COLO668 (cell line): ENCODE data around the gene SSU72.
"Not testable (repeated sequence)": the region's sequence is repeated elsewhere in the genome, so short reads cannot be mapped to it uniquely, and the experiment has no call there.

Source experiments
- DNase-seq: peaks from one replicate; lab custom pipeline; 2025; ENCODE audit not compliant: unreplicated experiment; lab: John Stamatoyannopoulos, UW

The SSU72 gene

GRCh38 chr1:1529321-1529720 is 45.3 kb downstream of the SSU72 start:
- DNase-seq = no peak

DNA sequence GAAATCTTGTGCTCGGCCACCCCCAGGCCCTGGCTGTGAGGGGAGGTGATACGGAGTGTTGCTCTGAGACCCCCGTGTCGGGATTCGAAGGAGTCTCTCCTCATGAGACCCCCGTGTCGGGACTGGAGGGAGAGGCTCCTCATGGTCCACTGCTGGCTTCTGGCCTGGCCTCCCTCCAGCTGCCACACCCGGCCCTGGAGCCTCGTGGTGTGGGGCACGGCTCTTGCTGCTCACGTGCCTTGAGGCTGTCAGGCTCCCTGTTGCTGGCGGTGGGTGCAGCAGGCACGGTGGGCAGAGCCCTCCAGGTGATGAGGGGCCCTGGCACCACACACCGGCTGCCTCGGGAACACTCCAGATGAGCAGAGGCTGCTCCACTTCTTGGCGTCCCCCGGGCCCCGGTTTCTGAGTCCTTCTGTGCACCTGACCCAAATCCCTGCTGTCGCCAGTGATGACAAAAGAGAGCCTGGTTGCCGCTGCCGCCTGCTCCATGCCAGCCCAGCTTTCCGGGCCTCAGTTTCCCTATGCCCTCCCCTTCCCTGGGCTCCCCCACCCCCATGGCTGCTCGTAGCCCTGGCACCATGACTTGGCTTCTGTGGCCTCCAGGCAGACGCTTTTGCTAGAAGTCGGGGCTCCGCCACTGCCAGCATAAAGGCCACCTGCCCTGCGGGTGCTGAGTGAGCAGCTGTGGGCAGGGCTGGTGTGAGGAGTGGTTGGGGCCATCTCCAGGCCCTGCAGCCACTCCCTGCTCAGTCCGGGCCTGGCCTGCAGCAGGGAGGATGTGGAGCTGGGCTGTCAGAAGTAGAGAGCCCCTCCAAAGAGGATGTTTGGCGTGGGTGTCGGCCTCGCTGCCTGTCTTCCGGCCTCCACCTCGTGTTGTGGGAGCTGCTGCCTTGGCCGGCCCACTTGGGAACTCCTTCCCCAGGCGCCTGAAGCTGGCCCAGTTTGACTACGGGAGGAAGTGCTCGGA is 46.1 kb downstream of the SSU72 start:
- no peak for DNase-seq

- no peak for DNase-seq
Measured at GRCh38 chr1:1527092-1527816, 47.4 kb downstream of the SSU72 start.

DNA sequence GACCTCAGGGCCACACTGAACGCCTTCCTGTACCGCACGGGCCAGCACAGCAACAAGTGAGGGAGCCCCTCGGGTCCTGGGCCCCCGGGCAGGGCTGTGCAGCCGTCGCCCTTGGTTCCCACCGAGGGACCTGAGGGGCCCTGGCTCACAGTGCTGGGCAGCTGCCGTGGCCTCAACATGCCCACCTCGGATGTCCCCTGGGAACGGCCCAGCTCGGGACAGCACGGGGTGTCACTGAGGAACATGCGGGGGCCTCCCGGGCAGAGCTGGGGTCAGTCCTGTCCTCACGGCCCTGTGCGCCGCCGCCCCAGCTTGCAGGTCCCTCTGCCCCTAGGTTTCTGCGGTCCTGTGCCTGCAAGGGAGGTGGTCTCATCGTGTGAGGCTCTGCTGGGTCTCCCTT is 48.2 kb downstream of the SSU72 start:
- DNase-seq = not testable (repeated sequence)

DNA sequence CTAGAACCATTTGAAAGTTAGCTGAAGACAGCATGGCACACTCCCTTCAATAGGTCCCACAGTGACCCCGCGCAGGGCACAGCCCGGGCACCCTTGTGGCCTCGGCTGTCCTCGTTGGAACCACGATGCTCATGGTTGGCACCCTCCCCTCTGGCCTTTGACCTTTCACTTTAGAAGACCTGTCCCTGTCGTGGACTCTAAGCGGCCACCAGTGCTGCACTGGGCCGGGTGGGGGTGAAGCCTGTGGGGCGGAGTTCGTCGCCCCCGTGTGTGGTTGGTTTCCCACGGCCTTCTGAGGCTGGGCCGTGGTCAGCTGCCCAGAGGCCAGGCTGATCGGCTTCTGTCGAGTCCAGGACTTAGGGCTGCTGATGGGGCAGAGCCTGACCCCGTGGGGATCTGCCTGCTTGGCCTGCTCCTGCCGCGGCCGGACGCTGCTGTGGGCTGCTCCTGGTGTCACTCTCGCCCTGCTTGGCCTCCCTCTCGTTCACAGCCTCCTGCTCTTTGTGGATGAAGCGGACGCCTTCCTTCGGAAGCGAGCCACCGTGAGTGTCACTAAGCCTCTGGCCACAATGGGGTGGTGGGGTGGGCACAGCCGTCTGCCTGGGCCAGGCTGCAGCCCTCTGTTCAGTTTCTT is 49.8 kb downstream of the SSU72 start:
- DNase-seq = not testable (repeated sequence)

- not testable (repeated sequence) for DNase-seq
Measured at GRCh38 chr1:1523651-1524050, 51.0 kb downstream of the SSU72 start.

DNA sequence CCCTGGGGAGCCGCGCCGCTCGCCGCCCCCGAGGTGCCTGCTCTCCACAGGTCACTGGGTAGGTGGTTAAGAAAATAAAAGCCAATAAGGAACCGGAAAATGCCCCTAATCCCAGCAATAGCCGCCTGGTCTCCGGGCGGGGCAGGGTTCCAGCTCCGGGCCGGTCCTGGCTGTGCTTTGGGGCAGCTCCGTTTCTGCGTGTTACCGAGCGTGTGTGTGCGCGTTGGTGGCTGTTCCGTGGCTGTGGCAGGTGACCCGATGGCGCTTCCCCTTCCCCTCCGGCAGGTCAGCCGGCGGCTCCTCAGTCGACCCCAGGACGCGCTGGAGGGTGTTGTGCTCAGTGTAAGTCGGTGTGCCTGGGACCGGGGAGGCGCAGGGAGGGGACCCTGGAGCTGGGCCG is 51.4 kb downstream of the SSU72 start:
- DNase-seq = not testable (repeated sequence)

- DNase-seq = not testable (repeated sequence)
Measured at GRCh38 chr1:1522536-1522935, 52.1 kb downstream of the SSU72 start.

- no peak for DNase-seq
Measured at GRCh38 chr1:1521331-1521730, 53.3 kb downstream of the SSU72 start.

DNA sequence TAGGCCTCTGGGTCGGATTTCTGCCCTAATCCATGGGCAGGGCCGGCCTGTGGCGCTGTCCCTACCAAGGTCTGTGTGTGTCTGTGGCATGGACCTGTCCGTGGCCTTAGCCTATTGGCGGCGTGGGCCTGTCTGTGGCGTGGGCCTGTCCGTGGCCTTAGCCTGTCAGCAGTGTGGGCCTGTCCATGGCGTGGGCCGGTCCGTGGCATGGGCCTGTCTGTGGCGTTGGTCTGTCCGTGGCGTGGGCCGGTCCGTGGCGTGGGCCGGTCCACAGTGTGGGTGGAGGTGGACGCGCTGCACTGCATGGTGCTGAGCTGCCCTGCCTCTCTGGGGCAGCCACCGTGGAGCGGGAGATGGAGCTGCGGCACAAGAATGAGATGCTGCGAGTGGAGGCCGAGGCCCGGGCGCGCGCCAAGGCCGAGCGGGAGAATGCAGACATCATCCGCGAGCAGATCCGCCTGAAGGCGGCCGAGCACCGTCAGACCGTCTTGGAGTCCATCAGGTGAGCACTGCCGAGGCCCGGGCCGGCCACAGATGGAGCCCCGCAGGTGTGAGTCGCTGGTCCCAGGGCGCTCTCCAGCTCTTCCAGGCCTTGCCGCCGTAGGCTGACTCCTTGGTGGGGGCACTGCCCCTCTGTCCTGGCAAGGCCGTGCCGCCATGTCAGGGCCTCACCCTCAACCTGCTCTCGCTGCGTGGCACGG is 54.7 kb downstream of the SSU72 start:
- DNase-seq = not testable (repeated sequence)

DNA sequence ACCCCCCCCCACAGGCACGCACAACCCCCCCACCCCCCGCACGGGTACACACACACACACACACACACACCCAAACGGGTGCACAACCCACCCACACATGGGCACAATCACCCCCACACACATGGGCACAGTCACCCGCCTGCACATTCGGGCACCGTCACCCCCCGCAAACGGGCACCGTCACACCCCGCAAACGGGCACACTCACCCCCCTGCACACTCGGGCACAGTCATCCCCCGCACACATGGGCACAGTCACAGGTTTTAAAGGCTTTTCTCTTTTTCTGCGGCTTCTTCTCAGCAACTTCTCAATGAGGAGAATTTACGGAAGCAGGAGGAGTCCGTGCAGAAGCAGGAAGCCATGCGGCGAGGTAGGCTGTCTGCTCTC is 56.0 kb downstream of the SSU72 start:
- DNase-seq = not testable (repeated sequence)

DNA sequence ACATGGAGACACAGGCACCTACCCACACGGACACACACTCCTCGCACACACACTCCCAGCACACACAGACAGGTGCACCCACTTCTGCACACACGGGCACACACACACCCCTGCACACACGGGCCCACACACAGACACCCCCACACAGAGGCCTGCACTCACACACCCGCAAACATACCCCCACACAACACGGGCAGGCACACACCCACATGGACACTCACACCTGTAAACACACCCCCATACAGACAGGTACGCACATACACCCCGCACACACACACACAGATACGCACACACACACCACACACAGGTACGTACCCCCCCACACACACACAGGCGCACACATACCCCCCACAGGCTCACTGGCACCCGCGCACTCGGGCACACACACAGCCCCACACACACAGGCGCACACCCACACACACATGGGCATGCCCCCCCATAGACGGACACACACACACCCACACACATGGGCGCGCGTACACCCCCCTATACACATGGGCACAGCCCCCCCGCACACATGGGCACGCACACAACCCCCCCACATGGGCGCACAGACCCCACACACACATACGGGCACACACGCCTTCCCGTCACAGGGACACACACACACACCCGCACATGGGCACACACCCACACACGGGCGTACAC is 56.6 kb downstream of the SSU72 start:
- DNase-seq = no peak

- not testable (repeated sequence) for DNase-seq
Measured at GRCh38 chr1:1516923-1517322, 57.7 kb downstream of the SSU72 start.

DNA sequence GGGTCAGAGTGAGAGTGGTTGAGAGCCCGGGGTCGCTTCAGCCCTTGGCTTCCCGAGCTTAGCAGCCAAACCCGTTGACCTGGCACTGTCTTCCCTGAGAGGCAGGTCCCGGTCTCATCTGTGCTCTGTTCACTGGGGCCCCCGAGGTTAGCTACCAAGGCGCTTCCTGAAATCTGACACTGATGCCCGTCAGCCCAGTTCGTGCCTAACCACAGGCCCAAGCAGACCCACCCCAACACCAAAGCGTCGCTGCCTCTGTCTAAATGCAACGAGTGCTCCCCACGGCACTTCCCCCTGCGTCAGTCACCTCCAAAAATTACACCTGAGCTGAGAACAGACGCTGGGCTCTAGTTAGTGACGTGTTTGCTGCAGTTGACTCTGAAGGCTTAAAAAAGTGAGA is 60.3 kb downstream of the SSU72 start:
- peak; percentile 53 for DNase-seq

DNA sequence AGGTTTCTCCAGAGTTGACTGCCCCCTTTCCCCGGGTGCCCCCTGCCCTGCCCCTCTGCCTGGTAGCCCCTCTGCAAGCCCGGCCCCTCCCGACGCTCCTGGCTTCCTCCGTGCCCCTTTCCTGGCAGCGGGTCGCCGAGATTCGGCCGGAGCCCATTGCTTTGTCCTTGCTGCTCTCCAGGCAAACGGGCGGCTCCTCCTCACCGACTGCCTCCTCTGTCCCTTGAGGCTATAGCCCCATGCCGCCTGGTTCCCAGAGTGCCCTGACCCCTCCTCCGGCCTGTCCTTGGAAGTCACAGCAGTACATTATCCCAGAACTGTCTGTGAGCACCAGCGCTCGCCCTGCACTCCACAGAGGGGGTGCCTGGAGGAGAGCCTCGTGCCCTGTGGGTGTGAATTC is 61.0 kb downstream of the SSU72 start:
- DNase-seq = not testable (repeated sequence)

DNA sequence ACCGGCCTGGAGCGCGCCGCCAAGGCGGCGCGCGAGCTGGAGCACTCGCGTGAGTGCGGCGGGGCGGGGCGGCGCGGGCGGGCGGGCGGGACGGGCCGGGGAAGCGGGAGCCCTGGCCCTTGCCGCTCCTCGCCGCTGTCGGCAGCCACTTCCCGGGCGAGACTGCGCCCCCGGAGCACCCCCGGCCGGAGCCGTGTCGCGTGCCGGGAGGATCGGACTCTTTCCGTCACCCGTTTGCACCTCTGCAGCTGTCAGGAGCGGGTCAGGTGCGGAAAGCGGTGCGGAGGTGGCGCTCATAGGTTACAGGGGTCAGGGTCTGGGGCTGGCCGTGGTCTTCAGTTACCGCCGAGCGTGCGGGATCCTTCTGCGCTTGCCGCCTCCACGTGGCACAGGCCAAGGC is 62.2 kb downstream of the SSU72 start:
- peak; percentile 43 for DNase-seq

DNA sequence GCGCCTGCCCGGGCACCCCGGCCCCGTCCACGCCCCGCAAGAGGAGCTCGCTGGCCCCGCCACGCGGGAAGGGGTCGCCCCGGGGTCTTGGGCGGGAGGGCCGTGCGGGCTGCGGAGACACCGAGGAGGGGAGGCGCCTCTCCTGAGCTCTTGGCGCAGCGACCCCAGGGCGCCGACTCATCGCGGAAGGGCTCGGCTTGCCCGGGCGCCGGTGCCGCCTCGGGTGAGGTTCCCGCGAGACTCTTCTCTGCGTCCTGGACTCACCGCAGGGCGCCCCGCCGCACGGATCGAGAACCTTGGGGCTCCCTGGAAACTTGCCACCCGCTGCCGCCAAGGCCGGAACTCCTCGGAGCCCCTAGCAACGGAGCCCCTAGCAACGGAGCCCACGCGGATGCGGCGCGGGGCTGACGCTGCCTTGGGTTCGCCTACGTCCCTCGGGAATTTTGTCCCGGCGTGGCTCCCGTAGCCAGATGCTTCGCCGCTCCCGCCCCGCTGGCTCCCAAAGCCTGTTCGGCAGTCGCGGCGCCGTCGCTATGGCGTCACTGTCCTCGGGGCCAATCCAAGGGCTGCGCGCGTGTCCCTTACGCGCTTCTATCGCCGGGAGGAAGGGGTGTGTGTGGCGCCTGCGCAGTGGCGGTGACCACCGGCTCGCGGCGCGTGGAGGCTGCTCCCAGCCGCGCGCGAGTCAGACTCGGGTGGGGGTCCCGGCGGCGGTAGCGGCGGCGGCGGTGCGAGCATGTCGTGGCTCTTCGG is 63.0 kb downstream of the SSU72 start, which contains the start of gene ATAD3A:
ATAD3A (plus strand) TSS at position 630 of the 753 bp plus-strand sequence; CDS start at position 737, 107 bp downstream.
- peak; percentile 100 for DNase-seq

DNA sequence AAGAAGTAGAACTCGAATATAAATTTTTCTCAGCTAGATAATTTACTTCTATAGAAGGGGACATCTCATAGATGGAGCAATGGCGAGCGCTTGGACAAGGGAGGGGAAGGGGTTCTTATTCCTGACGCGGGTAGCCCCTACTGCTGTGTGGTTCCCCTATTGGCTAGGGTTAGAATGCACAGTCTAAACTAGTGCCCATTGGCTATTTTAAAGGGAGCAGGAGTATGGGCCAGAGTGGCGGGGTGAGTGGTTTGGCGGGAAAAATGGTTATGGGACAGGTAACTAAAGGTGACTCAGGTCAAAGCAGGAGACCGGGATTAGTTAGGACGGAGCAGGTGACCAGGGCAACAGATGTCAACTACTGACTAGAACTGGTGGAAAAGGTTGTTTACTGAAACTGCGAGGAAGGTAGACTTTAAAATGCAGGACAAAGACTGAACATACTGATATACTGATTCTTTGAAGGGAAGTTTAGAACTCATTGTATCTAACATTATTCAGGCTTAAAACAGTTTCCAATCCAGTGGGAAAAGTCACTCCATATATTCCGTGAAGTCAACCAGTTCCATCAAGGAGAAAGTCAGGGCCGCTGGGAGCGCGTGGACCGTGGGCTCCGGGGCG is 63.6 kb downstream of the SSU72 start:
- DNase-seq = peak; percentile 59

DNA sequence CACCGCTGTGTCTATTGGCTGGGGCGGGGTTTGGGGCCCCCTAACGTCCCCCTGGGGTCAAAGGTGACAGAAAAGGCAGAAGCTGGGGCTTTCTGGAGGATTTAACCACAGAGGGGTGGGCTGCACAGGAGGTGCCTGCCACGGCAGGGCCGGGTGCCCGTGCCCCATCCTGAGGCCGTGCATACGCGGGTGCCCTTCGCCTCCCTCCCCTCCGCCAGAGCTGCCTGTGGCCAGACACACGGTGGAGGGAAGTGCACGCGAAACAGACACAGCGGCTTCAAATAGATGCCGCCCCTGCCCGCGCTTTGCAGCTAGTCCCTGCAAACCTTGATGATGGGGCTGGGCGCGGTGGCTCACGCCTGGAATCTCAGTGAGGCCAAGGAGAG is 65.2 kb downstream of the SSU72 start:
- DNase-seq = not testable (repeated sequence)
